GM23338 (cell line): ENCODE results near the gene MBD6. TPM values are rescaled to one million over a fixed set of nuclear protein-coding genes. Genes with fewer than 3 reads are reported as not detected.

ENCODE experiments used
- ATAC-seq: fragments of 200-7000 bp; cut with Tn5 transposase; 3 replicates; pipeline ENCODE4 v1.9.1; 2020
- DNase-seq: peaks from one replicate; pipeline ENCODE4 v3.0.0-alpha.2; 2015; ENCODE audit warnings: low spot score
- H2AFZ ChIP-seq: fragments of 200-600 bp; sonication (generic); 2 replicates; pipeline ENCODE4 v1.8.0; 2016; ENCODE audit warnings: antibody characterized with exemption, mild to moderate bottlenecking, moderate library complexity
- H3F3A ChIP-seq: fragments of 200-600 bp; sonication (generic); replicated peaks from 2 replicates; pipeline ENCODE4 v1.8.0; 2017; ENCODE audit warnings: antibody characterized with exemption, mixed run types, low read depth
- H3K27ac ChIP-seq: fragments of 200-600 bp; sonication (generic); 2 replicates; pipeline ENCODE4 v1.6.1; 2016; ENCODE audit warnings: low read depth
- H3K27me3 ChIP-seq: fragments of 200-600 bp; sonication (generic); 2 replicates; pipeline ENCODE4 v1.8.0; 2016; ENCODE audit warnings: mild to moderate bottlenecking, mixed run types, moderate library complexity; ENCODE audit not compliant: insufficient read depth
- H3K36me3 ChIP-seq: fragments of 200-600 bp; sonication (generic); 2 replicates; pipeline ENCODE4 v1.8.0; 2016; ENCODE audit warnings: mild to moderate bottlenecking; ENCODE audit not compliant: insufficient read depth
- H3K4me1 ChIP-seq: fragments of 200-600 bp; sonication (generic); 2 replicates; pipeline ENCODE4 v1.8.0; 2016; ENCODE audit warnings: mild to moderate bottlenecking, moderate library complexity; ENCODE audit not compliant: insufficient read depth
- H3K4me2 ChIP-seq: fragments of 200-600 bp; sonication (generic); 2 replicates; pipeline ENCODE4 v1.7.1; 2017; ENCODE audit warnings: mixed run types
- H3K4me3 ChIP-seq: fragments of 200-600 bp; sonication (generic); 2 replicates; pipeline ENCODE4 v1.6.1; 2016; ENCODE audit warnings: mixed run types
- H3K79me2 ChIP-seq: fragments of 200-600 bp; sonication (generic); replicated peaks from 2 replicates; pipeline ENCODE4 v1.8.0; 2017; ENCODE audit warnings: mild to moderate bottlenecking; ENCODE audit not compliant: insufficient read depth
- H3K9me2 ChIP-seq: fragments of 200-600 bp; sonication (generic); 2 replicates; pipeline ENCODE4 v1.8.0; 2017; ENCODE audit not compliant: insufficient read depth
- H4K20me1 ChIP-seq: fragments of 200-600 bp; sonication (generic); replicated peaks from 2 replicates; pipeline ENCODE4 v1.8.0; 2017; ENCODE audit warnings: mild to moderate bottlenecking; ENCODE audit not compliant: insufficient read depth
- H3K27ac Mint-ChIP-seq: 2 replicates; pipeline ENCODE4 v1.8.0; 2020; ENCODE audit warnings: inconsistent platforms, mild to moderate bottlenecking, moderate library complexity, mixed read lengths
- H3K27me3 Mint-ChIP-seq: 3 replicates; pipeline ENCODE4 v1.8.0; 2022; ENCODE audit warnings: low read depth, mild to moderate bottlenecking, moderate library complexity, mixed read lengths, inconsistent platforms; ENCODE audit not compliant: insufficient read depth, poor library complexity
- H3K36me3 Mint-ChIP-seq: 3 replicates; pipeline ENCODE4 v1.8.0; 2021; ENCODE audit warnings: low read depth, mild to moderate bottlenecking, inconsistent platforms, moderate library complexity, mixed read lengths
- H3K4me1 Mint-ChIP-seq: 3 replicates; pipeline ENCODE4 v1.8.0; 2020; ENCODE audit warnings: mild to moderate bottlenecking, inconsistent platforms, mixed read lengths
- H3K4me3 Mint-ChIP-seq: 3 replicates; pipeline ENCODE4 v1.8.0; 2021; ENCODE audit warnings: moderate library complexity, mild to moderate bottlenecking, inconsistent platforms, mixed read lengths
- H3K9me3 Mint-ChIP-seq: 3 replicates; pipeline ENCODE4 v1.8.0; 2020; ENCODE audit warnings: moderate library complexity, mild to moderate bottlenecking, inconsistent platforms, mixed read lengths
- CREB1 ChIP-seq: fragments of 250-450 bp; sonication (Bioruptor Pico); IDR thresholded peaks from 2 replicates; pipeline ENCODE4 v1.5.0; 2020; ENCODE audit warnings: low read depth, mild to moderate bottlenecking, moderate library complexity
- CTCF ChIP-seq, 2 experiments: fragments of 200-600 bp in 1 of 2; sonication (generic) in 1 of 2; conservative IDR thresholded peaks; 2 replicates each; pipeline versions ENCODE4 v1.5.1 to v1.6.1; 2016 to 2017; ENCODE audit warnings: antibody characterized with exemption in 2 of 2, low read depth in 2 of 2, mild to moderate bottlenecking in 2 of 2, moderate library complexity in 1 of 2
- ETS1 ChIP-seq: IDR thresholded peaks from 2 replicates; pipeline ENCODE4 v1.6.1; 2016; ENCODE audit warnings: antibody characterized with exemption
- JUNB ChIP-seq: IDR thresholded peaks from one replicate; pipeline ENCODE4 v1.6.1; 2016; ENCODE audit warnings: antibody characterized with exemption; ENCODE audit not compliant: unreplicated experiment
- NANOG ChIP-seq: IDR thresholded peaks from 2 replicates; pipeline ENCODE4 v1.6.1; 2016; ENCODE audit warnings: antibody characterized with exemption, borderline replicate concordance
- POLR2AphosphoS5 ChIP-seq: IDR thresholded peaks from 2 replicates; pipeline ENCODE4 v1.6.1; 2016; ENCODE audit warnings: antibody characterized with exemption, low read depth
- REST ChIP-seq: IDR thresholded peaks from one replicate; pipeline ENCODE4 v1.6.1; 2018; ENCODE audit warnings: antibody characterized with exemption; ENCODE audit not compliant: unreplicated experiment
- STAT1 ChIP-seq: IDR thresholded peaks from one replicate; pipeline ENCODE4 v1.6.1; 2016; ENCODE audit warnings: antibody characterized with exemption; ENCODE audit not compliant: unreplicated experiment
- ZNF114 ChIP-seq: fragments of 250-450 bp; sonication (Bioruptor Pico); IDR thresholded peaks from 2 replicates; pipeline ENCODE4 v1.5.0; 2020; ENCODE audit warnings: mild to moderate bottlenecking, moderate library complexity
- polyA plus RNA-seq: library from polyadenylated mRNA; unstranded; fragments of >200 nt; fragmentation: Nextera tagmentation; extraction: Ambion mirVana; gene quantifications from 2 replicates; pipeline ENCODE4 v1.2.1, GENCODE V29; 2016
- total RNA-seq: library from RNA; depleted of rRNA; stranded (reverse); fragments of >200 nt; shearing (Covaris generic); gene quantifications from 2 replicates; pipeline ENCODE4 v1.2.3, GENCODE V29; 2014

MBD6 gene
- total and polyA plus RNA-seq, 2 experiments from 2014 or later = 12.5 to 17.1 TPM

- TF ChIP-seq REST (no peak), CTCF (conservative IDR thresholded peaks at IDR 0.05; ENCODE audit: low read depth in 2 of 2) (no peak), CREB1 (CRISPR knock-in tag) (no peak), NANOG (no peak), ETS1 (no peak), ZNF114 (CRISPR knock-in tag) (no peak), STAT1 (no peak)
Observed at GRCh38 chr12:57488402-57489156, 34.0 kb upstream of the MBD6 start (continued).

GRCh38 chr12:57489157-57489641 is 33.4 kb upstream of the MBD6 start:
- peaks cover 47% of the 10 kb centered on the region for H3K36me3 ChIP-seq
- peak overlapping the region; percentile 88 for H3K4me3 Mint-ChIP-seq
- H3K9me2 ChIP-seq = no peaks in the 10 kb centered on the region
- ATAC-seq (no peak), DNase-seq (no peak)
- peaks cover 34% of the 10 kb centered on the region for H4K20me1 ChIP-seq
- H3K27ac ChIP-seq = peak overlapping the region; percentile 88
- no peaks in the 10 kb centered on the region; the same call in 1 of the 2 replicates for H3K4me1 ChIP-seq
- H3K9me3 Mint-ChIP-seq = no peaks in the 10 kb centered on the region
- peak overlapping the region; percentile 100 for H3K4me2 ChIP-seq
- H2AFZ ChIP-seq = no peak overlapping the region
- peak overlapping the region; percentile 100 for H3K4me3 ChIP-seq
- peaks cover 34% of the 10 kb centered on the region for H3K79me2 ChIP-seq
- H3K27ac Mint-ChIP-seq = peak overlapping the region; percentile 99
- no peaks in the 10 kb centered on the region for H3K27me3 ChIP-seq
- peaks cover 59% of the 10 kb centered on the region for H3K36me3 Mint-ChIP-seq
- H3F3A ChIP-seq = peaks cover 42% of the 10 kb centered on the region
- peaks cover 10% of the 10 kb centered on the region for H3K4me1 Mint-ChIP-seq
- H3K27me3 Mint-ChIP-seq = peaks cover 15% of the 10 kb centered on the region
- TF ChIP-seq CTCF (conservative IDR thresholded peaks at IDR 0.05; ENCODE audit: low read depth in 2 of 2) = no peak
- TF ChIP-seq NANOG = no peak
- no peak for TF ChIP-seq JUNB
- TF ChIP-seq STAT1 = no peak
- TF ChIP-seq POLR2AphosphoS5 = no peak
